ENCODE measurements around the gene TNS1.

TNS1 gene

GRCh38 chr2:217753460-217754200 lies 249.2 kb downstream of the TNS1 start:
- no peak for DNase-seq

- no peak for DNase-seq
These were observed 249.9 kb downstream of the TNS1 start for GRCh38 chr2:217752714-217753459.

GRCh38 chr2:217751952-217752351 lies 250.8 kb downstream of the TNS1 start:
- no peak for DNase-seq

GRCh38 chr2:217751192-217751591 lies 251.6 kb downstream of the TNS1 start:
- DNase-seq, result no peak
